ENCODE measurements around the gene DGKI.

DGKI gene

GRCh38 chr7:137563981-137564380 lies 282.8 kb downstream of the DGKI start:
- Histone ChIP-seq H3K27me3 (ENCODE audit: control insufficient read depth in 3 of 3, insufficient read depth in 3 of 3, low read depth in 1 of 3, low read length in 3 of 3) (no peaks in the 10 kb centered on the region), H2AFZ (ENCODE audit: low read length) (no peak overlapping the region), H3K4me1 (ENCODE audit: control insufficient read depth in 2 of 2, insufficient read depth in 1 of 2, low read depth in 1 of 2, low read length in 2 of 2) (no peaks in the 10 kb centered on the region), H3K79me1 (ENCODE audit: low read depth, low read length) (no peaks in the 10 kb centered on the region), H2BK15ac (ENCODE audit: low read length) (no peak overlapping the region), H2AK5ac (ENCODE audit: low read depth, low read length) (no peak overlapping the region), H2BK120ac (ENCODE audit: low read depth, low read length) (no peak overlapping the region), H3K27ac (replicated peaks; ENCODE audit: low read length) (no peak overlapping the region), H3K4me3 (ENCODE audit: low read length in 2 of 2) (no peak overlapping the region), H3K9ac (ENCODE audit: low read depth, low read length, poor library complexity) (no peak overlapping the region), H3K14ac (ENCODE audit: low read length) (no peak overlapping the region), H3K9me3 (replicated peaks in 1 of 2; ENCODE audit: control insufficient read depth in 2 of 2, insufficient read depth in 1 of 2, low read depth in 1 of 2, low read length in 2 of 2) (no peaks in the 10 kb centered on the region), H3K18ac (ENCODE audit: low read length) (no peak overlapping the region), H2BK12ac (ENCODE audit: low read length) (no peak overlapping the region), H3K23ac (ENCODE audit: low read depth, low read length, poor library complexity) (no peak overlapping the region), H2BK5ac (ENCODE audit: low read length) (no peak overlapping the region), H3K4me2 (ENCODE audit: insufficient read depth, low read length, poor library complexity, severe bottlenecking) (no peak overlapping the region), H4K91ac (ENCODE audit: low read depth, low read length, poor library complexity) (no peak overlapping the region), H3K4ac (ENCODE audit: low read length) (no peak overlapping the region), H3K36me3 (replicated peaks in 1 of 2; ENCODE audit: control insufficient read depth in 2 of 2, insufficient read depth in 2 of 2, low read length in 2 of 2) (peaks cover 0 to 3% of the 10 kb centered on the region in 2 donors), H4K8ac (ENCODE audit: low read depth, low read length) (no peak overlapping the region)
- no peak for DNase-seq (ENCODE audit: low spot score)

GRCh38 chr7:137547485-137547884 lies 299.3 kb downstream of the DGKI start:
- Histone ChIP-seq H3K27ac (replicated peaks; ENCODE audit: low read length) (no peak overlapping the region), H3K27me3 (ENCODE audit: control insufficient read depth in 3 of 3, insufficient read depth in 3 of 3, low read depth in 1 of 3, low read length in 3 of 3) (no peaks in the 10 kb centered on the region), H3K4me2 (ENCODE audit: insufficient read depth, low read length, poor library complexity, severe bottlenecking) (no peak overlapping the region), H2BK120ac (ENCODE audit: low read depth, low read length) (no peak overlapping the region), H3K4ac (ENCODE audit: low read length) (no peak overlapping the region), H4K91ac (ENCODE audit: low read depth, low read length, poor library complexity) (no peak overlapping the region), H3K4me1 (ENCODE audit: control insufficient read depth in 2 of 2, insufficient read depth in 1 of 2, low read depth in 1 of 2, low read length in 2 of 2) (no peaks in the 10 kb centered on the region), H2BK12ac (ENCODE audit: low read length) (no peak overlapping the region), H3K18ac (ENCODE audit: low read length) (no peak overlapping the region), H2AFZ (ENCODE audit: low read length) (no peak overlapping the region), H4K8ac (ENCODE audit: low read depth, low read length) (no peak overlapping the region), H2AK5ac (ENCODE audit: low read depth, low read length) (no peak overlapping the region), H3K79me1 (ENCODE audit: low read depth, low read length) (no peaks in the 10 kb centered on the region), H2BK5ac (ENCODE audit: low read length) (no peak overlapping the region), H3K9ac (ENCODE audit: low read depth, low read length, poor library complexity) (no peak overlapping the region), H3K14ac (ENCODE audit: low read length) (no peak overlapping the region), H3K23ac (ENCODE audit: low read depth, low read length, poor library complexity) (no peak overlapping the region), H3K36me3 (replicated peaks in 1 of 2; ENCODE audit: control insufficient read depth in 2 of 2, insufficient read depth in 2 of 2, low read length in 2 of 2) (no peaks in the 10 kb centered on the region), H3K4me3 (ENCODE audit: low read length in 2 of 2) (no peak overlapping the region), H2BK15ac (ENCODE audit: low read length) (no peak overlapping the region), H3K9me3 (replicated peaks in 1 of 2; ENCODE audit: control insufficient read depth in 2 of 2, insufficient read depth in 1 of 2, low read depth in 1 of 2, low read length in 2 of 2) (no peaks in the 10 kb centered on the region)
- WGBS, 2 donors (ENCODE audit: extremely low coverage in 2 of 2, insufficient read length in 2 of 2, insufficient replicate concordance in 1 of 2): no CpG with 5 or more reads among the region's 3 CpGs
- DNase-seq (ENCODE audit: low spot score): no peak

GRCh38 chr7:137546671-137547070 lies 300.1 kb downstream of the DGKI start:
- no peak overlapping the region for H3K14ac ChIP-seq (ENCODE audit: low read length)
- no peak for DNase-seq (ENCODE audit: low spot score)
- H3K4me2 ChIP-seq (ENCODE audit: insufficient read depth, low read length, poor library complexity, severe bottlenecking): no peak overlapping the region
- H4K91ac ChIP-seq (ENCODE audit: low read depth, low read length, poor library complexity): no peak overlapping the region
- no peaks in the 10 kb centered on the region for H3K36me3 ChIP-seq (replicated peaks in 1 of 2; ENCODE audit: control insufficient read depth in 2 of 2, insufficient read depth in 2 of 2, low read length in 2 of 2)
- H3K23ac ChIP-seq (ENCODE audit: low read depth, low read length, poor library complexity): no peak overlapping the region
- H3K4ac ChIP-seq (ENCODE audit: low read length): no peak overlapping the region
- no peak overlapping the region for H3K18ac ChIP-seq (ENCODE audit: low read length)
- H3K4me1 ChIP-seq (ENCODE audit: control insufficient read depth in 2 of 2, insufficient read depth in 1 of 2, low read depth in 1 of 2, low read length in 2 of 2): no peaks in the 10 kb centered on the region
- H3K27ac ChIP-seq (replicated peaks; ENCODE audit: low read length): no peak overlapping the region
- H2BK120ac ChIP-seq (ENCODE audit: low read depth, low read length): no peak overlapping the region
- no peak overlapping the region for H2BK5ac ChIP-seq (ENCODE audit: low read length)
- H2AFZ ChIP-seq (ENCODE audit: low read length): no peak overlapping the region
- H3K9ac ChIP-seq (ENCODE audit: low read depth, low read length, poor library complexity): no peak overlapping the region
- H3K4me3 ChIP-seq (ENCODE audit: low read length in 2 of 2): no peak overlapping the region
- H2BK12ac ChIP-seq (ENCODE audit: low read length): no peak overlapping the region
- H3K9me3 ChIP-seq (replicated peaks in 1 of 2; ENCODE audit: control insufficient read depth in 2 of 2, insufficient read depth in 1 of 2, low read depth in 1 of 2, low read length in 2 of 2): no peaks in the 10 kb centered on the region
- H3K27me3 ChIP-seq (ENCODE audit: control insufficient read depth in 3 of 3, insufficient read depth in 3 of 3, low read depth in 1 of 3, low read length in 3 of 3): no peaks in the 10 kb centered on the region
- no peaks in the 10 kb centered on the region for H3K79me1 ChIP-seq (ENCODE audit: low read depth, low read length)
- no CpG with 5 or more reads among the region's 4 CpGs for WGBS, 2 donors (ENCODE audit: extremely low coverage in 2 of 2, insufficient read length in 2 of 2, insufficient replicate concordance in 1 of 2)
- H2AK5ac ChIP-seq (ENCODE audit: low read depth, low read length): no peak overlapping the region
- H2BK15ac ChIP-seq (ENCODE audit: low read length): no peak overlapping the region
- H4K8ac ChIP-seq (ENCODE audit: low read depth, low read length): no peak overlapping the region

GRCh38 chr7:137546009-137546408 lies 300.8 kb downstream of the DGKI start:
- H3K4me1 ChIP-seq (ENCODE audit: control insufficient read depth in 2 of 2, insufficient read depth in 1 of 2, low read depth in 1 of 2, low read length in 2 of 2): no peaks in the 10 kb centered on the region
- no peak overlapping the region for H3K18ac ChIP-seq (ENCODE audit: low read length)
- H2AK5ac ChIP-seq (ENCODE audit: low read depth, low read length): no peak overlapping the region
- H3K9ac ChIP-seq (ENCODE audit: low read depth, low read length, poor library complexity): no peak overlapping the region
- no peak for DNase-seq (ENCODE audit: low spot score)
- no CpG with 5 or more reads among the region's 13 CpGs for WGBS, 2 donors (ENCODE audit: extremely low coverage in 2 of 2, insufficient read length in 2 of 2, insufficient replicate concordance in 1 of 2)
- no peak overlapping the region for H2AFZ ChIP-seq (ENCODE audit: low read length)
- no peak overlapping the region for H3K4ac ChIP-seq (ENCODE audit: low read length)
- H3K14ac ChIP-seq (ENCODE audit: low read length): no peak overlapping the region
- no peaks in the 10 kb centered on the region for H3K27me3 ChIP-seq (ENCODE audit: control insufficient read depth in 3 of 3, insufficient read depth in 3 of 3, low read depth in 1 of 3, low read length in 3 of 3)
- H2BK5ac ChIP-seq (ENCODE audit: low read length): no peak overlapping the region
- H4K8ac ChIP-seq (ENCODE audit: low read depth, low read length): no peak overlapping the region
- no peak overlapping the region for H3K4me2 ChIP-seq (ENCODE audit: insufficient read depth, low read length, poor library complexity, severe bottlenecking)
- no peaks in the 10 kb centered on the region for H3K79me1 ChIP-seq (ENCODE audit: low read depth, low read length)
- H2BK120ac ChIP-seq (ENCODE audit: low read depth, low read length): no peak overlapping the region
- H2BK15ac ChIP-seq (ENCODE audit: low read length): no peak overlapping the region
- no peaks in the 10 kb centered on the region for H3K9me3 ChIP-seq (replicated peaks in 1 of 2; ENCODE audit: control insufficient read depth in 2 of 2, insufficient read depth in 1 of 2, low read depth in 1 of 2, low read length in 2 of 2)
- no peak overlapping the region for H2BK12ac ChIP-seq (ENCODE audit: low read length)
- no peak overlapping the region for H4K91ac ChIP-seq (ENCODE audit: low read depth, low read length, poor library complexity)
- H3K36me3 ChIP-seq (replicated peaks in 1 of 2; ENCODE audit: control insufficient read depth in 2 of 2, insufficient read depth in 2 of 2, low read length in 2 of 2): no peaks in the 10 kb centered on the region
- H3K27ac ChIP-seq (replicated peaks; ENCODE audit: low read length): no peak overlapping the region
- no peak overlapping the region for H3K23ac ChIP-seq (ENCODE audit: low read depth, low read length, poor library complexity)
- H3K4me3 ChIP-seq (ENCODE audit: low read length in 2 of 2): no peak overlapping the region

All from neuronal stem cell (in vitro differentiated cells).